CD4-positive, alpha-beta T cell treated with Interleukin-6 for 4 hours (primary cell): ENCODE results near the gene SMIM11.
"Not testable (repeated sequence)": the region's sequence is repeated elsewhere in the genome, so short reads cannot be mapped to it uniquely, and the experiment has no call there.

Experiments
- DNase-seq: peaks from one replicate; pipeline ENCODE4 v3.0.0-alpha.2; 2020; ENCODE audit warnings: mixed read lengths

Gene SMIM11, protein sequence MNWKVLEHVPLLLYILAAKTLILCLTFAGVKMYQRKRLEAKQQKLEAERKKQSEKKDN

DNA sequence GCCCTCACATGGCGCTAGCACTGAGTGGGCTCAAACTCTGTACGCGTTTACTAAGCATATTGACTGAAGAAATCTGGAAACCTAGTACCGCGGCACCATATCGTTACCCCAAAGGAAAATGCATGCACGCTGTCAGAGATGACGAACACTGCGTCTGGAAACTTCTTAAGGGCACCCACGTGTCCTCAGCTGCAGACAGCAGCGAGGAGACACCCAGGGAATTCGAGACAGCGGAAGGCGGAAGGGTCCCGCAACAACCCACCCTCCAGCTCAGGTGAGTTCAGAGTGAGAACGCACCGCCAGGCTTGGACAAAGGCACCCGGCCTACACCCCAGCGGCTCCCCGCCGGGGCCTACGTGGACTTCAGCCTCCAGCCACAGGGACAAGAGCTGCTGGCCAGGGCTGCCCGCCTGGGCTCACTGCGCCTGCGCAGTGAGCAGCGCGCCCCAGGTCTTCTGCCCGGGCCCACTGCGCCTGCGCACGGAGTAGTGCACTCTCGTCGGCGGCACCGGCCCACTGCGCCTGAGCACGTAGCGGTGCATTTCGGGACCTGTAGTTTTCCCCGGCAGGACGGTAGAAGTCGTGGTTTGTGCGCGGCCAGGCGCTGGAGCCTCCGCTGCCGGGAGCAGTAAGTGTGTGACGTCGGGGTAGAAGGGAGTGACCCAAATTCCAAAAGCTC, at the start of gene SMIM11:
TSS of gene SMIM11 (plus strand) at position 568 of the 679 bp plus-strand sequence. CDS start 3,998 bp downstream, outside the sequence.
- DNase-seq = not testable (repeated sequence)

DNA sequence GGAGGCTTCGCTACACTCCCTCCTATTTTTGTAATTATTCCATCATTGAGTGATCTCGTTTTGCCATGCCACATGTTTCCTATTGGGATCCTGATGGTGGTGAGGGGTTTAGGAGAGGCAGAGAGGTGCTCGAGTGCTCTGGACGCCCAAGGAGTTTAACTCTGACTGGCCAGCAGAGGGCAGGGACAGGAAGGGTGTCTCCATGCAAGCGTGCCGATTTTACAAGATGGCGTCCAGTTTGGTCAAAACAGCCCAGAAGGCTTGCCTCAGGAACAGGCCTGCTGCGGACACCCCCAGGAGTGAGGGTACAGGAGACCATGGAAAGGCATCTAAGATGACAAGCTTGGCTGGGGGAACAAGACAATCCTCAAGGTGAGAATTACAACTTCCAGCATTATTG, 45.3 kb upstream of the SMIM11 start:
- no peak for DNase-seq

DNA sequence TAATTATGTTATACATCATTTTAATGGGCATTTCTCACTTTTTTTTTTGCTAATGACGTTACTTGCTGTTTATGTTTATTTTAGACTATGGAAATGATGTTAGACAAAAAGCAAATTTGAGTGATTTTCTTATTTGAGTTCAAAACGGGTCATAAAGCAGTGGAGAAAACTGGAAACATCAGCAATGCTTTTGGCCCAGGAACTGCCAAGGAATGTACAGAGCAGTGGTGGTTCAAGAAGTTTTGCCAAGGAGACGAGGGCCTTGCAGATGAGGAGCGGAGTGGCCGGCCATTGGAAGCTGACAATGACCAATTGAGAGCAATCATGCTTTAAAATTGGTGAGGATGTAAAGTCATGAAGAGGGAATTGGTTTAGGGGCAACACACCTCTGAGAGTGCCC, 43.6 kb upstream of the SMIM11 start:
- no peak for DNase-seq

DNA sequence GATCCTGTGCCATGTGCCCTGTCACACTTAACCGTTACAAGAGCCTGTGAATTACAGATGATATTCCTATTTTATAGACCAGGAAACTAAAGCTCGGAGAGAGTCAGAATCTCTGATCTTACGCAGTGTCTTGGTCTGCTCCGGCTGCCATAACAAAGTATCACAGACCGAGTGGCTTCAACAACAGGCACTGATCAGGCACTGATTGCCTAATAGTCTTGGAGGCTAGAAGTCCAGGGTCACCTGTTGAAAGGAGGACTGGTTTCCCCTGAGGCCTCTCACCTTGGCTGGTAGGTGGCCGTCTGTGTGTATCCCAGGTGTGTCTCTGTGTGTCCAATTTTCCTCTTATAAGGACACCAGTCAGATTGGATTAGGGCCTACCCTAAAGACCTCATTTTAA, 43.0 kb upstream of the SMIM11 start:
- DNase-seq = no peak

DNA sequence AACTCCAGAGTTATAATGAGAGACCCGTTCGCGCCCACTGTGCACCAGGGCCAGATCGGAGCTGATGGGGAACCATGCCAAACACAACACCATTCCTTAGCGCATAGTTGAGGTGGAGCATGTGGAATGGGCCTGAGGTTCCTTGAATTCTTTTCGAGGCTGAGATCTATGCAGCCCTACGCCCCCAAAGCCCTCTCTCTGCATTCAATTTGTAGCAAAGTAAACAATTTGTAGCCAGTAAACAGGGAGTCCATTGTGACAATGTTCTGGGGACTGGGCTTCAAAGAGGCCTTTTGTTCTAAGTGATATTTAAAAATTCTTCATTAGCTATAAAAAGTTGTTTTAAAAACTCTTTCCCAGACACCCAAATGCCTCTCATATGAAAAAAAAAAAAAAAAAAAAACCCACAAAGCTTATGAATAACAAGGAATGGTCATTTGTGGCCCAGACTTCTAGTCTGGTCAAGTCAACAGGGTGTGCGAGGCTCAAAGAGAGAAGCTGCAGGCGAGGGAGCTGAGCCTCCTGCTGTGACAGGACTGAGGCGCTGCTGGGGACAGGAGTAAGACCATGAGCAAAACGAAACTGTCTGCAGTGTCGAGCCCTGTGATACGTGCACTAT, 42.1 kb upstream of the SMIM11 start:
- DNase-seq = no peak

DNA sequence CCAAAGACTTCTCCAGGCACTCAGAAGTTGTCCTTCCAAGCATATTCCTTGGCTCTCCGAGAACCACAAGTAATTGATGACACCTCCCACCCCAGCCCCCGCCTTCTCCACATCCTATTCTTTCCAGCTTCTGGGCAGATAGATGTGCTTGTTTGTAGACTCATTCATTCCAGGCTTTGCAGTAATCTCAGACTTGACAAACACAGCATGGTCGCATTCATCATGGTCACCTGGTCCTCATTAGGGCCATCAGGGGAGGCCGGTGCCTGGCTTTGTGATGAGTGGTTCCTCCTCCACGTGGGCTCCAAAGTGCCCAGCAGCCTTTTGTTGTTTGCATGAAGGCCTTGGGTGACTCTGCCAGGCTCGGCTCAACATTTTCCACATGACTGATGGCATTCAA, 40.0 kb upstream of the SMIM11 start:
- no peak for DNase-seq

DNA sequence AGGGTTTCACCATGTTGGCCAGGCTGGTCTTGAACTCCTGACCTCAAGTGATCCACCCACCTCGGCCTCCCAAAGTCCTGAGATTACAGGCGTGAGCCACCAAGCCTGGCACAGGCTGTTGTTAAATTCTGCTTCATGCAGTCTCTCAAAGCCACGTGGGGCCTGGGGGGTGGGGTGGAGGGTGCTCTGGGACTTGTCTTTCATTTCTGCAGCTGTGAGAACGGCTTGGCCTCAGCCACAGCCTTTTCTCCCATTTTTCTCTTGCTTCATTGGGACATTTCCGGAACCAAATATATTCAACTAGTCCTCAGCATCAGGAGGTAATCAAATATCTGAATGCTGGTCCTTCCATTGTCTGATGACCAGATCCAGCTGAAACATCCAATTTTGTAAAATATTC, 39.1 kb upstream of the SMIM11 start:
- DNase-seq = no peak

DNA sequence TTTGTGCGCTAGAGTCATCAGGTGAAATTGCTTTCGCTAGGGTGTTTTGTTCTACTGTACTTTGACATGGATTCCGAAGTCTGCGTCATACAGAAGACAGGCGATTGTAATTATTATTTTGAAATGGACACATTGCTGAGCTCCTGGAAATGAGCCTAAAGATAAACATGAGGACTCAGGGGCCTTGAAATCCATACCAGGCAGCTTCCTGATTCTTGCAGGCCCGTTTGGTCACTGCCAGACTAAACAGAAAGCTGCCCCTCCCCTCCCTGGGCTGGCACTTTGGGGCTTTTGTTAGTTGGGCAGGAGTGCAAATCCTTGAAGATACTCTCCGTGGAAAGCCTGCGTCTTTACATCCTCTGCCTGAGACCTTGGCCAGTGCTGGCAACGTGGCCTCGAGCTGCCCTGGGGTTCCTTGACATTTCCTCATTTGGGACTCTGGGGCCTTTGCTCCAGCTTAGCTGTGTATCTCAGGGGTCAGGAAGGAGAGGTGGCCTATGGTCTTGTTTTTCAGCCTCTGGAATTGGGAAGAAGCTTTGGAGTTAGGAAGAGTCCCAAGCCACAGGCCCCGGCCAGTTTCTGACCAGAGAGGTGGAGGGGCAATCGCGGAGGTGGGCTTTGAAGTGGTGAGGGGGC, 38.4 kb upstream of the SMIM11 start:
- DNase-seq = no peak

DNA sequence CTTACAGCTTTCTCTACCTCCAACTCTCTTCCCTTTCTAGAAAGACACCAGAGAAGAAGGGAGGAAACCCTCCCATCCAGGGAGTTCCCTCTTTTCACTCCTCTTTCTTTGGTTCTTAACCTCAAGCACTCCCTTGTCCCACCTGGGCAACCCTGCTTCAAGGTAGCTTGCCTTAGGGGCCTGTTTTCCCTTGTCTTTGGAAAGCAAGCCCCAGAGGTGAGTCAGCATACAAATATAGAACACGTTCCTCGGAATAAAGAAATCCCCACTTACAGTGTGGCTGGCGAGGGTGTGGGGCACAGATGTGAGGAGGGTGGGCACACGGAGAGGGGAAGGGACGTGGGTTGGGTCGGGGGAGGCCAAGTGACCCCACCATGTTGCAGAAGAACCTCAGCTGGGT, 37.6 kb upstream of the SMIM11 start:
- DNase-seq = no peak

DNA sequence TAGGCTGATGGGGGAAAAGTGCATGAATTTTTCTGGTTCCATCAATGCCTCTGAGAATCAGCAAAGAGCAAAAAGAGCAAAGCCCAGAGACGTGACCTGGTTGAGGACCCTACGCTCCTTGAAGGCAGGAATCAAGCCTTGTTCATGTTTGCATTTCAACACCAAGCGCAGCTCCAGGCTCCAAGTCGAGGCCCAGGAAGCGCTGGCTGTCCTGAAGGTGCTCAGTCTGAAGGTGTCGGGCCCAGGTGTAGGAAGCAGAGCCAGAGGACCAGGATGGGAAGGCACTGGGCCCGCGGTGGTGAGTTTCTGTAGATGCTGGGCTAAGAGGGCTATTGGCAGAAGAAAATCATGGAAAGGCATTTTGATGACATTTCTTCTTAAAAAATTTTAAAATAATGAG, 37.1 kb upstream of the SMIM11 start:
- DNase-seq = no peak

DNA sequence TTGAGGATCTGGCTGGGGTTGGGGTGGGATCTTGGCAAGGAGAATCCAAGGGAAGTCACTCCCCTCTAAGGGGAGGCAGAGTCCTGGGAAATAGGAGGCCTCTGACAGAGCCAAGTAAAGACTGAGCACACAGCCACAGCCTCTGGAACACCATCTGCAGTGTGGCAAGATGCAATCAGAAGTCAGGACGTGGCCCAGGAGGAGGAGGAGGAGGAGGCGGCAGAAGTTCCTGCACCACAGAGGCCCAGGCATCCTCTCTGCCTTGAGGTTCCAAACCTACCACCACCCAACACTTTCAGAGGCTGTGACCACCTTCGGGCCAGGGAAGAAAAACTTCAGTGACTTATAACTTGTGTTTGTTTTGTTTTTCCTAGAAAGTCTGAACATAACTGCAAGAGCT, 35.2 kb upstream of the SMIM11 start:
- no peak for DNase-seq

DNA sequence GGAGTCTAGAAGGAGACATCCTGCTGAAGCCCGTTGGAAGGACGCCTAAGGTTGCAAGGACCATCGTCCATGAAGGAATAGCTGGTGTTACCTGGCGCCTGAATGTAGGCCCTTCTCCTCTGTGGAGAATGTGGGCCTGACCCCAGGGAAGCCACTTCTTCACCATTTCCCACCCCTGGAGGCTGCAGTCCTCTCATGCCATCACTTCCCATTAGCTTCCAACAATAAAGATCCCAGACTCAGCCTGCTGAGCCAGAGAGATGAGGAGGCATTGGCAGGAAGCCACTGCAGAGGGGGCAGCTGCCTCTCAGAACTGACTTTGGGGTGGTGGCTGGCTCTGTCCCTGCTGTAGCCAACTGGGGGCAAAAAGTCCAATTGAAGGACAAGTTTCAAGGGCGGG, 32.8 kb upstream of the SMIM11 start:
- DNase-seq = no peak

DNA sequence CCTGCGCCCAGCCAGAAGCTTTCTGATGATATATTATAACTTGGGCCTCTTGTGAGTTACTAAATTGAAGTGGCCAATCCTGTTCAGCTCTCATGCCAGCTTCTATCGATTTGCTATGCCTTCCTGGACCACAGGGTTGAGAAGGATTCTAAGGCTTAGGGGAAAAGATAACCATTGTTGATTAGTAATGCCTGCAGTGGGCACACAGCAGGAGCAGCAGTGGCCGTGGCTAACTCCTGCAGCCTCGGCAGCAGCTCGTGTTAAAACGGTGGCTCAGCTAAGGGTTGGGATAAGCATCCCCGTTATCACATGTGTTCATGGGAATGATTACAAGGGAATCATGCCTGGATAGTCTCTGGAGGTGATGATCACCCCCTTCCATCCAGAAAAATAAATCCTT, 32.0 kb upstream of the SMIM11 start:
- DNase-seq = no peak

DNA sequence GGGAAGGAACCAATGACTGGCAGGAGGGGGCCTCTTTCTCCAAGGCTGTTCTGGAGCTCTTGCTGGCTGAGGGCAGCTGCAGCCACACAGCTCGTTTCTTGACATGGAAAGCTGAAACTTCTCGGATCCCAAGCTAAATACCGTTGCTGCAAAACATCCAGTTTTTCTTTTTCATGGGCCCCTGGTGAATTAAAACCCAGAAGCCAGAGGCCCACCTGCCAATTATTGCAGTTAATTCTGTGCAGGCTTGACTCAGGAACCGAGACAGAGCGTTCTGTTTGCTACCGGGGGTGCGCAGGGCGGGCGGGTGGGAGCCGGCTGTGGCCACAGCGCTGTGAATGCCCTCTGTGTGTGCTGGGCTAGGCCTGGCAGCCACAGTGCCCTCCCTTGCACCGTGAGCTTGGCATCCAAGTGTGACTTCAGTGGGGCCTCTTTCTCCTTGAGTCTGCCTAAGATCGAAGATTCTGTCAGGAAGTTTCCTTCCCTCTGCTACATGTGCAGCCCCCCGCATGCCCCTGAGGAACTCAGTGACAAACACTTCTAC, 31.4 kb upstream of the SMIM11 start:
- no peak for DNase-seq

DNA sequence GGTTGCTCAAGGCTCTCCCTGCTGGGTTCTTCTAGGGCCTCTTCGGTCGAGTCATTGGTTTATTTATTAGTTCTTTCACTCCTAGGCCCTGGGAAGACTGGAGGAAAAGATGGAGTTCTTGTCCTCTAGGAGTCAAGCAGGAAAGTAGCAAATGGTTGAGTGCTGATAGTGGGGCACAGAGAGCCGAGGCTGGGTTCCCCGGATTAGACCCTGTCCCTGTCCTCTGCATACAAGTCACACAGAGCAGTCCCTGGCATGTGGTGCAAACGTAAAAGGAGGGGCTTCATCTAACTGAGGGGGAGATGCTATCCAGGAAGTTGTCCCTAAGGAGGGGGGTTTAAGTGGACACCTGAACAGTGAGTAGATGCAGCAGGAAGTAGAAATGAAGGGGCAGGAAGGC, 30.7 kb upstream of the SMIM11 start:
- no peak for DNase-seq

DNA sequence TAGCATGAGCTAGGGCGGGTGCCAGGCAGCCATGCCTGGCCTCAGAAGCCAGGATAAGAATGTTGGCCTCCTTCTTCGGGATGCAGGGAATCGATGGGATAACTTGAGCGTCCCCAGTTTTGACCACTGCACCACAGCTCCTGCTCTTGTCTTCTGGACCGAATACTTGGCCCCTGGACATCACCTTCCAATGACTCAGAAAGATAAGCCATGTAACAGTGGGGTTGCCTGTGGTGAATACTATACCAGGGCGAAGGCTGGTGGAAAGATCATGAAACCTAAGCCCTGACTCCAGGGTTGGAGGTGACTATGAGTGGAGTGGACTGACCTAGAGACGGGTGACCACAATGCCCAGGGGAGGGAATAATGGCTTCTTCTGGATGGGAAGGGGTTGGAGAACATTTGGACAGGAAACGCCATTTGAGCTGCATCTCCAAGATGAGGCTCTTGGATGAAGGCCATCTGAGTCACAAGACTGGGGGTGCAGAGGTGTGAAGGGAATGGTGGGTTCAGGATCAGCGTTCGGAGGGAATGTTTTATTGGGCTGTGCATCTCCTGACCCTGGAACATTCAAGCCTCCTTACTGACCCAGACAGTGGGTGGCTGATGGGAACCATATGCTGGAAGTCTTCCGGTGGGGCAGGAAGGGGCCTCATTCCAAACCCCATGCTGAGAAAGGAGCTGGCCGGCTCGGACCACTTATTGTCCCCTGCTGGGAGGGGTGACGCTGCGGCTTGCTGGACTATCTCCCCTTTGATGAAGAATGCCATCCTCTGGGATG, 30.0 kb upstream of the SMIM11 start:
- DNase-seq = no peak

DNA sequence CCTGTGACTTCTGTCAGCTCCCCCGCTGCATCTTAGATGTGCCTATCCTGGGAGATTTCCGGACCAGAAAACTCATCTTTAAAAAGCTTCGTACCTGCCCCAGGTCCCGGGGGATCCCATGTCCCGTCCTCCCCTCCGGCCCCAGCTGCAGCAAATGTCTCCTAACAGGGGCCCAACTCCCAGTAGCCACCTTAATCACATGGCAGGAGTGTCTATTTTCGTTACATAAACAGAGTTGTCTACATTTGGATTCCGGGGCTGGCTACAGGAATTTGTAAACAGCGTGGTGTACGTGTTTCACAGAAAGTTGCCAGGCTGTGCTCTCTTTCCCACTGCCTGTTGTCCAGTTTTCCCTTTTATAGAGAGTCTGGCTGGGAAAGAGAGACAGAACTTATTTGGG, 29.4 kb upstream of the SMIM11 start:
- no peak for DNase-seq

DNA sequence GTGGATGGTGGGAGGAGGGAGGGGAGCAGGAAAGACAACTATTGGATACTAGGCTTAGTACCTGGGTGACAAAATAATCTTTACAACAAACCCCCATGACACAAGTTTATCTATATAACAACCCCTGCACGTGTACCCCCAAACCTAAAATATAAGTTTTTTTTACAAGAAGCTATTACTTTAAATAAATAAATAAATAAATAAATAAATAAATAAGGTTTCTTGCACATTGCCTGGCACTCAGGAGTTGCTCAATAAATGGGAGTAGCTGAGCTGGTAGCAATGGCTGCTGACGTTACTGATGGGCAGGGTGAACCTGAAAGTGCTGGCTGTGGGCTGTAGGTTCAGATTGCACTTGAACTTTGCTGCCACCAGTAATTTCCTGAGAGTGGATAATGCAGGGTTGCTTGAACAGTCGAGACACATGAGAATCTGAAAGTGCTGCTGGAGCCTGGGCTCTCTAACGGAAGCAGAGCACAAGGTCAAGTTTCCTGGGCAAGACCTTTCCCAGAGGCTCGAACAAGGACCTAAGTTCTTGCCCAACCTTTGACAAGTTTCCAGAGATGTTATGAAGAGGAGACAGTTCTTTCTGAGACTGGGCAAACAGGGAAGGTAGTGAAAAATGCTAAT, 26.3 kb upstream of the SMIM11 start:
- DNase-seq = no peak

DNA sequence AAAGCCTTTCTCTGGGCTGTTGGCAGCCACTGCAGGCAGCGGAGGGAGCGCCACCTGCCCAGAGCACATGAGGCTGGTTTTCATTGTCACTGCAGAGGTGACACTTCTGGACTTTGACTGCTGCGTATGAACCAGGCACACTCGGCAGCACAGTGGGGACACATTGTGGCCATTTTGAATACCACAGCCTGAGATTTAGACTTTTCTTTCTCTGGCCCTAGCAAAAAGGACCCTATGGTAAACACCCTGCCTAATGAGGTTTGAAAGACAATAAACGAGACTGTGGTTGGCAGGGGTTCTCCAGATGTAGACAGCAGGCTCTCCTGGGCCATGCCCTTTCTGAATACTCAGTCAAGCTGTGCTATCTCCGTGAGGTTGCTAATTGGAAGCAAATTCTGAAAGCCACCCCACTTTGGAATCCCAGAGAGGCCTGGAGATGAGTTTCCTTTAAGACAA, 23.5 kb upstream of the SMIM11 start:
- DNase-seq = peak; percentile 16

DNA sequence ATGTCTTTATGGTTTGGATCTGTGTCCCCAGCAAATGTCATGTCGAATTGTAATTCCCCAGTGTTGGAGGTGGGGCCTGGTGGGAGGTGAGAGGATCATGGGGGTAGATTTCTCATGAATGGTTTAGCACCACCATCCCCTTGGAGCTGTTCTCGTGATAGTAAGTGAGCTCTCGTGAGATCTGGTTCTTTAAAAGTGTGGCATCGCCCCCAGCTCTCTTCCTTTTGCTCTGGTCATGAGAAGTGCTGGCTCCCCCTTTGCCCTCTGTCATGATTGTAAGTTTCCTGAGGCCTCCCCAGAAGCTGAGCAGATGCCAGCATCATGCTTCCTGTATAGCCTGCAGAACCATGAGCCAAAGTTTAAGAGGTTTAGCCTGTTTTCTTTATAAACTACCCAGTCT, 22.8 kb upstream of the SMIM11 start:
- DNase-seq = no peak

DNA sequence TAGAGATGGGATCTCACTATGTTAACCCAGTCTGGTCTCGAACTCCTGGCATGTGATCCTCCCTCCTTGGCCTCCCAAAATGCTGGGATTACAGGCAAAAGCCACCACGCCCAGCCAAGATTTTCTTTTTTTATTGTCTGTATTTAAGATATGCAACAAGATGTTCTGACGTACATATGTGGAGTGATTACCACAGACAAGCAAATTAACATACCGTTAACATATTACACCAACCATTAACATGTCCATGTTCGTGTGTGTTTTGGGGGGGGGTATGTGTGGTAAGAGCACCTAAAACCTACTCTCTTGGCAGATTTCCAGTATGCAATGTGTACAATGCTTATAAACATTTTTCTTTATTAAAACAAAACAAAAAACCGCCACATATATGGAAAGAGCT, 22.1 kb upstream of the SMIM11 start:
- DNase-seq = no peak

DNA sequence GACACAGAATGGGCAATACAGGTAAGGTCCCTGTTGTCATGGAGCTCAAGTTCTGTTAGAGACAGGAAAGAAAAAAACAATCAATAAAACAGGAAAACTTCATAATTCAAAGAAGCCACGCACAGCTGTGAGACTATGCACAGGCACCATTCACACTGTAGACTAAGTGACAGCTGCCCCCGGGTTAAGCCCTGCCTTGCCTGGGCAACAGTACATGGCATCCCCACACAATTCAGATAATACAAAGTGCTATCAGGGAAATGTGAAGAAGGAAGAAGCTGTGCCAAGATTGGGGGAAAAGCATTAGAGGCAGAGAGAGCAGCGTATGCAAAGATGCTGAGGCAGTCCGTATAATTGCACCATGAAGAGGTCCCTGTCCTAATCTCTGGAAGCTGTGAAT, 20.5 kb upstream of the SMIM11 start:
- DNase-seq = no peak

DNA sequence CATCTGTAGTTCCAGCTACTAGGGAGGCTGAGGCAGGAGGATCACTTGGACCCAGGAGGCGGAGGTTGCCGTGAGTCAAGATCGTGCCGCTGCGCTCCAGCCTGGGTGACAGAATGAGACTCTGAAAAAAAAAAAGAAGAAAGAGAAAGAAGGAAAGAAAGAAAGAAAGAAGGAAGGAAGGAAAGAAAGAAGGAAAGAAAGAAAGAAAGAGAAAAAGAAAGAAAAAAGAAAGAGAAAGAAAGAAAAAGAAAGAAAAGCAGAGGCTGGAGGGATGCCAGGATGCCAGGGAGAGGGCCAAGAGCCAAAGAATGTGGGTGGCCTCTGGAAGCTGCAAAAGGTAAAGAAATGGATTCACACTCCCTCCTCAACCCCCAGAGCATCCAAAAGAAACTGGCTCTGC, 19.7 kb upstream of the SMIM11 start:
- DNase-seq = no peak
